T-helper 1 cell (primary cell): ENCODE results near the gene VASP.

Experiments
- DNase-seq, 5 donors: peaks; one replicate each; pipeline ENCODE4 v3.0.0-alpha.2; 2012 to 2020

VASP gene

DNA sequence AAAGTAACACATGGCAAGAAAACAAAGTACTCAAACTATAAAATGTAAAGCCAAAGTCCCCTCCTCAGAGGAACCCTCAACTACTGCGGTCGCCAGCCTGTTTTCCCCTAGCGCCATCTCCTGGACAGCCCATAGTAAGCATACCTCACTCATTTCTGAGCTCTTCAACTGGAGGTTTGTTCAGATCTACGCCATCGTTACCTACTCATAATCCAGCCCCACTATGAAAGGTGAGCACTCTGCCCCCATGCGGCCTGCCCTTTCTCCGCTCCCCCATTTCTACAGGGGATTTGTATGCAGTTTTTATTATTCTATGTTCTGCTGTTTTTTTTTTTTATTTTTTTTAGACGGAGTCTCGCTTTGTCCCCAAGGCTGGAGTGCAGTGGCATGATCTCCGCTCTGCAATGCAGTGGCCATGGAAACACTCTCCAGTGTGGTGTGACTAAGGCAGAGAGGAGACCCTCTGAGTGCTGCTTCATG is 51.2 kb downstream of the VASP start:
- peak; percentile 28 to 75 (median 57) for DNase-seq

- no peak for DNase-seq
Measured at GRCh38 chr19:45560038-45560437, 52.8 kb downstream of the VASP start.

GRCh38 chr19:45560686-45561085 is 53.4 kb downstream of the VASP start:
- DNase-seq = no peak

DNA sequence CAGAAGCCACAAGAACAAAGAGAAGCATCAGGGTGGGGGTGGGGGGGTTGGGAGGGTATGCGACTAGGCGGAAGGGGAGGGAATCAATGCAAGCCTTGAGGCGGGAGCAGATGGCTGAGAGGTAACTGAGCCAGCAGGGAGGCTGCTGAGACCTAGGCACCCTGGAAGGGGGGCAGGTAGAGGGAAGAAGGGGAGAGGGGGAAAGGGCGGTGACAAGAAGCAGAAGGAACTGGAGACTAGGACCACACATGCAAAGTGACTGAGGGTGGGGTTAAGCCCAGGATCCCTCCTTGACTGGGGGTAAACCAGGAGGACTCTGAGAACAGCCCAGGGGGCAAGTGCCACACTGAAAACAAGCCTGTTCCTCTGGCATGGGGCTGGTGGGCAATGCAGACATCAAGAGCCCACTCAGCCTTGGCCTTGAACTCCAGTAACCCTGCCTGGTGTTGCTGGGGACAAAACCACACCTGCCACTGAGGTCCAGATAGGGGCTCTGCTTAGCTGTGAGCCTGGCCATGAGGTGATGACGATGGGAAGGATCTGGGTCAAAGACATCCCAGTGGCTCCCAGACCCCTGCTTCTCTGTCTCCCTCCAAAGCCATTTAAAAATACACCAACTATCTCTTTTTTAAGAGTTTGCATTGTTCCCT is 57.0 kb downstream of the VASP start:
- no peak for DNase-seq

- no peak for DNase-seq
Measured at GRCh38 chr19:45567609-45568008, 60.3 kb downstream of the VASP start.

- DNase-seq = no peak
Measured at GRCh38 chr19:45568732-45569131, 61.5 kb downstream of the VASP start.

DNA sequence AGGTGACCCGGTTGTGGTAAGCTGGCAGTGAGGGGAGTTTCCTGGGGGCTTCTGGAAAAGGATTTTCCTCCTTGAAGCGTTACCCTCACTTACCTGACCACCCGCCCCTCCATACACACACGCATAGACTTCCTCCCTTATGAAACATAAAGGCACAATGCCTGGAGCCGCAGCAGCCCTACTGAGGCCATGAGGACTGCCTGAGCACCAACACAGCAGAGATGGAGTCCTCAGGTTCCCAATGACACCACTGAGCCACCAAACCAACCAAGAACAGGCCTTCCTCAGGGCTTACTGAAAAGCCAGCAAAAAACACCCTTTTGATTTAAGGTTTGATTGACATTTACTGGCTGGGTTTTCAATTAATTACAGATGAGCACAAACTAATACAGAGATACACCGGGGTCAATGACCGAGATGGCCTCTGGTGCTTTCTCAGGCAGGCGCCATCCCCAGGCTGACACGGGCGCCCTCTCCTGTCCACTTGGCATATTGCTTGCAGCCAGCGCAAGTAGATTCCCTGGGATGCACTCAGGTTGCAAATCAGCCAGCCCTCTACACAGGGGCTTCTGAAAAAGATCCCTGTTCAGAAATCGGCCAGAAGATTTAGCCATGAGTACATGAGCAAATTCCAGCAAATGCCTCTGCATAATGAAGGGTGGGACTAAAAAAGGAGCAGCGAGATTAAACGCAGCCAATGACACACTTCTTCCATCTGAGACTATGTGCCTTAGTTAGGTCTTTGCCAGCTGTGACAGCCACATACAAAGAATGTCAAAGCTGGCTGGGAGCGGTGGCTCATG is 62.5 kb downstream of the VASP start:
- DNase-seq = peak in 4 of 5 donors; percentile 23 to 53 (median 41)

- no peak for DNase-seq
Measured at GRCh38 chr19:45571457-45572220, 64.4 kb downstream of the VASP start.

- no peak for DNase-seq
Measured at GRCh38 chr19:45574526-45574925, 67.2 kb downstream of the VASP start.

DNA sequence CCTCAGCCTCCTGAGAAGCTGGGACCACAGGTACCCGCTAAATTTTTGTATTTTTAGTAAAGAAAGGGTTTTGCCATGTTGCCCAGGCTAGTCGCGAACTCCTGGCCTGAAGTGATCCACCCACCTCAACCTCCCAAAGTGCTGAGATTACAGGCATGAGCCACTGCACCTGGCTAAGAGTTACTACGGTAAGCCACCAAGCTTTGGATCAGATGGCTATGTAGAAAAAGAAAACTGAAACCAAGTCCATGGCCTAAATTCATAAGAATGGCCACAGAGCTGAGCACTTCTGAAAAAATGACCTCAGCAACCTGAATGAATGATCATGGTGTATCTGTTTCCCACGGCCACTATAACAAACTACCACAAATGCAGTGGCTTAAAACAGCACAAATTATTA is 67.9 kb downstream of the VASP start:
- no peak for DNase-seq
